Trophoblast cell (in vitro differentiated cells and primary cell): ENCODE results near the gene DYDC2.

Experiments
- DNase-seq, 2 donors: peaks; one replicate each; pipeline ENCODE4 v3.0.0-alpha.2; 2016
- H2AFZ ChIP-seq: 2 replicates; pipeline ENCODE4 v1.6.1; 2013; ENCODE audit warnings: low read length, moderate library complexity, mild to moderate bottlenecking; ENCODE audit not compliant: insufficient read depth, poor library complexity
- H2AK5ac ChIP-seq: 2 replicates; pipeline ENCODE4 v1.6.1; 2013; ENCODE audit warnings: mild to moderate bottlenecking, low read length
- H2BK120ac ChIP-seq: 2 replicates; pipeline ENCODE4 v1.6.1; 2013; ENCODE audit warnings: low read length, mild to moderate bottlenecking, moderate library complexity; ENCODE audit not compliant: insufficient read depth, poor library complexity
- H2BK12ac ChIP-seq: 2 replicates; pipeline ENCODE4 v1.6.1; 2013; ENCODE audit warnings: mild to moderate bottlenecking, low read length, moderate library complexity
- H2BK5ac ChIP-seq: 2 replicates; pipeline ENCODE4 v1.6.1; 2013; ENCODE audit warnings: low read length, low read depth, moderate library complexity, mild to moderate bottlenecking; ENCODE audit not compliant: poor library complexity
- H3K14ac ChIP-seq: 2 replicates; pipeline ENCODE4 v1.6.1; 2013; ENCODE audit warnings: mild to moderate bottlenecking, low read length
- H3K18ac ChIP-seq: 2 replicates; pipeline ENCODE4 v1.6.1; 2013; ENCODE audit warnings: mild to moderate bottlenecking, low read length
- H3K23ac ChIP-seq: 2 replicates; pipeline ENCODE4 v1.6.1; 2013; ENCODE audit warnings: low read length
- H3K27ac ChIP-seq: 2 replicates; pipeline ENCODE4 v1.5.1; 2013; ENCODE audit warnings: low read depth, mild to moderate bottlenecking, inconsistent platforms, low read length, moderate library complexity
- H3K27me3 ChIP-seq: 2 replicates; pipeline ENCODE4 v1.6.1; 2013; ENCODE audit warnings: inconsistent platforms, mild to moderate bottlenecking, low read length, moderate library complexity; ENCODE audit not compliant: insufficient read depth
- H3K36me3 ChIP-seq, 2 experiments: 1 replicate in 1 of 2; 2 replicates in 1 of 2; pipeline ENCODE4 v1.6.1; 2013; ENCODE audit warnings: low read length in 2 of 2, mild to moderate bottlenecking in 2 of 2, moderate library complexity in 1 of 2; ENCODE audit not compliant: insufficient read depth in 2 of 2, control insufficient read depth in 1 of 2
- H3K4ac ChIP-seq: 2 replicates; pipeline ENCODE4 v1.6.1; 2013; ENCODE audit warnings: low read depth, mild to moderate bottlenecking, low read length, moderate library complexity
- H3K4me1 ChIP-seq, 2 experiments: 1 replicate in 1 of 2; 2 replicates in 1 of 2; pipeline ENCODE4 v1.6.1; 2013; ENCODE audit warnings: low read length in 2 of 2, mild to moderate bottlenecking in 2 of 2, moderate library complexity in 1 of 2; ENCODE audit not compliant: insufficient read depth in 2 of 2, control insufficient read depth in 1 of 2
- H3K4me2 ChIP-seq: 2 replicates; pipeline ENCODE4 v1.6.1; 2013; ENCODE audit warnings: inconsistent platforms, mild to moderate bottlenecking, low read length, moderate library complexity
- H3K4me3 ChIP-seq: 2 replicates; pipeline ENCODE4 v1.5.1; 2013; ENCODE audit warnings: mild to moderate bottlenecking, low read depth, low read length, inconsistent platforms
- H3K79me1 ChIP-seq: one replicate; pipeline ENCODE4 v1.6.1; 2013; ENCODE audit warnings: low read length
- H3K79me2 ChIP-seq: 2 replicates; pipeline ENCODE4 v1.6.1; 2013; ENCODE audit warnings: low read length, mild to moderate bottlenecking; ENCODE audit not compliant: control insufficient read depth, insufficient read depth, poor library complexity
- H3K9ac ChIP-seq: 2 replicates; pipeline ENCODE4 v1.6.1; 2013; ENCODE audit warnings: mild to moderate bottlenecking, low read length
- H3K9me3 ChIP-seq: 2 replicates; pipeline ENCODE4 v1.6.1; 2013; ENCODE audit warnings: low read depth, mild to moderate bottlenecking, control low read depth, inconsistent platforms, low read length; ENCODE audit not compliant: insufficient read depth
- H4K12ac ChIP-seq: 2 replicates; pipeline ENCODE4 v1.6.1; 2013; ENCODE audit warnings: low read depth, mild to moderate bottlenecking, low read length, moderate library complexity
- H4K8ac ChIP-seq: 2 replicates; pipeline ENCODE4 v1.6.1; 2013; ENCODE audit warnings: low read depth, mild to moderate bottlenecking, low read length, moderate library complexity
- H4K91ac ChIP-seq: one replicate; pipeline ENCODE4 v1.6.1; 2013; ENCODE audit warnings: low read depth, mild to moderate bottlenecking, low read length, moderate library complexity
- WGBS: extraction: QIAGEN DNeasy Blood & Tissue Kit; methylation state at CpG from one replicate; pipeline ENCODE4 v1.1.7; 2013; ENCODE audit warnings: missing lambda C conversion rate; ENCODE audit not compliant: insufficient read length, insufficient coverage; ENCODE audit errors: extremely low coverage; 5-methylcytosine and 5-hydroxymethylcytosine counted together

The DYDC2 gene

GRCh38 chr10:80324891-80325364, 31.7 kb upstream of the DYDC2 start:
- H3K4me1 ChIP-seq = no peaks in the 10 kb centered on the region
- H3K79me1 ChIP-seq = no peaks in the 10 kb centered on the region
- no peak overlapping the region for H2BK12ac ChIP-seq
- no peak overlapping the region for H3K4ac ChIP-seq
- no peak overlapping the region for H3K23ac ChIP-seq
- H2BK5ac ChIP-seq = no peak overlapping the region
- no peak overlapping the region for H2BK120ac ChIP-seq
- H2AFZ ChIP-seq = no peak overlapping the region
- no peak overlapping the region for H3K14ac ChIP-seq
- no peak overlapping the region for H3K4me2 ChIP-seq
- no peak overlapping the region for H2AK5ac ChIP-seq
- DNase-seq = no peak
- H3K27ac ChIP-seq = no peak overlapping the region
- H4K8ac ChIP-seq = no peak overlapping the region
- no CpG with 5 or more reads among the region's 6 CpGs for WGBS
- no peaks in the 10 kb centered on the region for H3K79me2 ChIP-seq
- no peaks in the 10 kb centered on the region for H3K9me3 ChIP-seq
- H3K18ac ChIP-seq = no peak overlapping the region
- no peak overlapping the region for H4K12ac ChIP-seq
- no peaks in the 10 kb centered on the region for H3K27me3 ChIP-seq
- no peak overlapping the region for H4K91ac ChIP-seq
- H3K9ac ChIP-seq = no peak overlapping the region
- no peaks in the 10 kb centered on the region for H3K36me3 ChIP-seq
- no peak overlapping the region for H3K4me3 ChIP-seq

- Histone ChIP-seq H2BK12ac (no peak overlapping the region), H4K12ac (no peak overlapping the region)
- no CpG with 5 or more reads among the region's 1 CpG for WGBS
Observed at GRCh38 chr10:80333983-80334382, 22.6 kb upstream of the DYDC2 start.

GRCh38 chr10:80344276-80344675, 12.3 kb upstream of the DYDC2 start:
- no peak for DNase-seq
- no peak overlapping the region for H3K14ac ChIP-seq
- WGBS = no CpG with 5 or more reads among the region's 1 CpG
- H3K9ac ChIP-seq = no peak overlapping the region
- H4K91ac ChIP-seq = no peak overlapping the region
- no peaks in the 10 kb centered on the region for H3K79me1 ChIP-seq
- no peak overlapping the region for H2BK120ac ChIP-seq
- no peak overlapping the region for H2BK12ac ChIP-seq
- H3K23ac ChIP-seq = no peak overlapping the region
- no peak overlapping the region for H3K27ac ChIP-seq
- H3K79me2 ChIP-seq = no peaks in the 10 kb centered on the region
- H3K9me3 ChIP-seq = no peaks in the 10 kb centered on the region
- no peaks in the 10 kb centered on the region for H3K4me1 ChIP-seq
- no peak overlapping the region for H2AFZ ChIP-seq
- no peaks in the 10 kb centered on the region for H3K36me3 ChIP-seq
- H3K4ac ChIP-seq = no peak overlapping the region
- H3K27me3 ChIP-seq = no peaks in the 10 kb centered on the region
- H4K8ac ChIP-seq = no peak overlapping the region
- no peak overlapping the region for H2AK5ac ChIP-seq
- no peak overlapping the region for H3K4me3 ChIP-seq
- no peak overlapping the region for H3K4me2 ChIP-seq
- no peak overlapping the region for H3K18ac ChIP-seq
- H4K12ac ChIP-seq = no peak overlapping the region
- H2BK5ac ChIP-seq = no peak overlapping the region

More at GRCh38 chr10:80333983-80334382, 22.6 kb upstream of the DYDC2 start:
- no peak overlapping the region for H3K4me3 ChIP-seq
- no peaks in the 10 kb centered on the region for H3K36me3 ChIP-seq
- H3K18ac ChIP-seq = no peak overlapping the region
- no peaks in the 10 kb centered on the region for H3K4me1 ChIP-seq
- no peak overlapping the region for H2AFZ ChIP-seq
- no peak overlapping the region for H3K9ac ChIP-seq
- no peak overlapping the region for H2BK120ac ChIP-seq
- H3K4me2 ChIP-seq = no peak overlapping the region
- no peak overlapping the region for H4K91ac ChIP-seq
- H4K8ac ChIP-seq = no peak overlapping the region
- no peaks in the 10 kb centered on the region for H3K9me3 ChIP-seq
- no peak overlapping the region for H3K4ac ChIP-seq
- no peak for DNase-seq
- no peak overlapping the region for H3K23ac ChIP-seq
- no peaks in the 10 kb centered on the region for H3K79me1 ChIP-seq
- H3K27ac ChIP-seq = no peak overlapping the region
- no peaks in the 10 kb centered on the region for H3K79me2 ChIP-seq
- no peak overlapping the region for H2AK5ac ChIP-seq
- no peaks in the 10 kb centered on the region for H3K27me3 ChIP-seq
- H3K14ac ChIP-seq = no peak overlapping the region
- H2BK5ac ChIP-seq = no peak overlapping the region

GRCh38 chr10:80344912-80345311, 11.7 kb upstream of the DYDC2 start:
- Histone ChIP-seq H3K4me1 (no peaks in the 10 kb centered on the region), H3K9me3 (no peaks in the 10 kb centered on the region), H3K18ac (no peak overlapping the region), H4K12ac (no peak overlapping the region), H3K27ac (no peak overlapping the region), H2AFZ (no peak overlapping the region), H2BK120ac (no peak overlapping the region), H2BK5ac (no peak overlapping the region), H3K23ac (no peak overlapping the region), H3K14ac (no peak overlapping the region), H3K4me2 (no peak overlapping the region), H2AK5ac (no peak overlapping the region), H2BK12ac (no peak overlapping the region), H3K4me3 (no peak overlapping the region), H4K91ac (no peak overlapping the region), H3K27me3 (no peaks in the 10 kb centered on the region), H4K8ac (no peak overlapping the region), H3K79me2 (no peaks in the 10 kb centered on the region), H3K4ac (no peak overlapping the region), H3K79me1 (no peaks in the 10 kb centered on the region), H3K36me3 (no peaks in the 10 kb centered on the region), H3K9ac (no peak overlapping the region)
- whole genome bisulfite sequencing = no CpG with 5 or more reads among the region's 2 CpGs
- no peak for DNase-seq
